ENCODE measurements around the gene PTPRZ1. TPM values are rescaled to one million over a fixed set of nuclear protein-coding genes. Genes with fewer than 3 reads are reported as not detected.

PTPRZ1 gene
- total and polyA plus RNA-seq, 2 of the 8 experiments (the other 6 are each of a cell fraction or from before 2014, with no cell fraction given) = 112 to 135 TPM

DNA sequence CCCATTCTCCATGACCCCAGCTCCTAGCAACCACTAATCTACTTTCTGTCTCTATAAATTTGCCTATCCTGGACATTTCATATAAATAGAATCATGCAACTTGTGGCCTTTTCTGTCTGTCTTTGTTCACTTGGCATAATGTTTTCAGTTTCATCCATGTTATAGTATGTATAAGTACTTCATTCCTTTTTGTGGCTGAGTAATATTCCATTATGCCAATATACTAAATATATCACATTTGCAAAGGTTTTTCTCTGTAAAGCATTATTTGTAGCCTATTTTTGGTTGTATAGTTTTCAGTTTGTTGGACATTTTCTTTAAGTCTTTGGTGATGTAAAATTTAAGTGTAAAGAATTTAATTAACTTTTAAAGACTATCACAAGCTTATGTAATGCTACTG, 2.2 kb downstream of the PTPRZ1 start:
- DNase-seq (ENCODE audit: low read depth in 1 of 2, low spot score in 2 of 2) (no peak), FAIRE-seq (peak; percentile 66)
- H2AK5ac ChIP-seq (ENCODE audit: low read depth, low read length) = no peak overlapping the region
- H3K56ac ChIP-seq (replicated peaks; ENCODE audit: insufficient read length, low read depth, low read length) = no peak overlapping the region
- H3K4me3 ChIP-seq (ENCODE audit: extremely low read depth in 1 of 4, insufficient read depth in 2 of 4, low read depth in 3 of 4, low read length in 4 of 4) = peak overlapping the region; percentile 89 to 95 (median 94); a peak in 7 of 8 replicates
- no peak overlapping the region for H2BK5ac ChIP-seq (ENCODE audit: low read depth, low read length)
- peaks cover 34 to 79% of the 10 kb centered on the region in 2 experiments for H3K79me2 ChIP-seq (ENCODE audit: control insufficient read depth in 1 of 2, insufficient read depth in 2 of 2, low read length in 2 of 2)
- no peak overlapping the region for H2BK12ac ChIP-seq (ENCODE audit: low read depth, low read length)
- peak overlapping the region; percentile 88 to 96 for H3K4me2 ChIP-seq (ENCODE audit: insufficient read depth in 1 of 2, low read depth in 2 of 2, low read length in 2 of 2)
- no peak overlapping the region for H3K9ac ChIP-seq (replicated peaks in 1 of 4; ENCODE audit: extremely low read depth in 1 of 4, low read depth in 3 of 4, low read length in 3 of 4)
- peaks cover 4 to 14% of the 10 kb centered on the region in 2 experiments for H4K20me1 ChIP-seq (replicated peaks in 1 of 2; ENCODE audit: control insufficient read depth in 1 of 2, insufficient read depth in 2 of 2, low read length in 2 of 2)
- no peak overlapping the region for H4K8ac ChIP-seq (ENCODE audit: extremely low read depth, insufficient read depth, low read length)
- peaks cover 0 to 3% (median 0%) of the 10 kb centered on the region in 4 experiments; a peak in 1 of 8 replicates for H3K36me3 ChIP-seq (ENCODE audit: control insufficient read depth in 2 of 4, insufficient read depth in 4 of 4, low read length in 3 of 4)
- no peak overlapping the region for H3K4ac ChIP-seq (replicated peaks; ENCODE audit: insufficient read length, low read depth, low read length)
- H3K18ac ChIP-seq (ENCODE audit: extremely low read depth, low read length) = no peak overlapping the region
- no peak overlapping the region for H3K14ac ChIP-seq (ENCODE audit: insufficient read length)
- H3K9me3 ChIP-seq (ENCODE audit: insufficient read depth in 2 of 2, low read depth in 1 of 2, low read length in 1 of 2) = no peaks in the 10 kb centered on the region
- no peak overlapping the region for H4K5ac ChIP-seq (ENCODE audit: insufficient read length, low read depth, low read length)
- H2BK15ac ChIP-seq (ENCODE audit: low read length) = no peak overlapping the region
- H3K79me1 ChIP-seq (ENCODE audit: low read depth, low read length) = no peaks in the 10 kb centered on the region; the same call in 1 of the 2 replicates
- ChIA-PET POLR2A (ENCODE audit: partially characterized antibody) (no interaction called here), CTCF (ENCODE audit: partially characterized antibody) (interaction anchor here (1.4 kb wide), 1 partner anchor 119 kb away, joined by 4 read pairs; no protein-coding TSS in a partner anchor)
- H4K91ac ChIP-seq (replicated peaks; ENCODE audit: insufficient read length, low read length) = no peak overlapping the region
- no peaks in the 10 kb centered on the region for H3K27me3 ChIP-seq (replicated peaks in 1 of 4; ENCODE audit: control insufficient read depth in 3 of 4, extremely low read depth in 1 of 4, insufficient read depth in 3 of 4, low read length in 3 of 4)
- no peak overlapping the region for H3K27ac ChIP-seq (ENCODE audit: low read depth, low read length)
- H3K4me1 ChIP-seq (replicated peaks in 1 of 4; ENCODE audit: control insufficient read depth in 3 of 4, insufficient read depth in 4 of 4, low read length in 3 of 4) = peaks cover 4 to 22% (median 15%) of the 10 kb centered on the region in 4 experiments; a peak in 5 of 7 replicates
- no peak overlapping the region for H2BK120ac ChIP-seq (replicated peaks; ENCODE audit: low read depth, low read length)
- no peak overlapping the region for H3K23ac ChIP-seq (ENCODE audit: insufficient read length)
- peaks cover 6% of the 10 kb centered on the region; the same call in 1 of the 2 replicates for H3K23me2 ChIP-seq (ENCODE audit: low read depth, low read length)
- H2BK20ac ChIP-seq (ENCODE audit: low read length) = no peak overlapping the region
- H2AFZ ChIP-seq (ENCODE audit: low read length) = no peak overlapping the region
- TF ChIP-seq SRF (IDR thresholded peaks at IDR 0.05; ENCODE audit: low read depth, low read length) (no peak), SUZ12 (IDR thresholded peaks at IDR 0.05; ENCODE audit: low read length) (no peak)

All from H1 (cell line).